Central memory CD8-positive, alpha-beta T cell (primary cell): ENCODE data around the gene RLN3.
"Not testable (repeated sequence)": the region's sequence is repeated elsewhere in the genome, so short reads cannot be mapped to it uniquely, and the experiment has no call there.

Experiments used
- ATAC-seq: fragments of 150-1000 bp; cut with Tn5 transposase; replicated peaks from 2 replicates; pipeline ENCODE4 v1.10.0; 2022; ENCODE audit warnings: mild to moderate bottlenecking, moderate FRiP score, moderate number of reproducible peaks; ENCODE audit not compliant: poor library complexity, severe bottlenecking; ENCODE audit errors: extremely low read depth
- DNase-seq, 2 donors: peaks; one replicate each; pipeline ENCODE4 v3.0.0; 2021; ENCODE audit warnings: low spot score in 2 of 2
- H3K27ac Mint-ChIP-seq: one replicate; pipeline ENCODE4 v1.8.0; 2022; ENCODE audit warnings: low read depth, mild to moderate bottlenecking, moderate library complexity, mixed read lengths
- H3K27me3 Mint-ChIP-seq: one replicate; pipeline ENCODE4 v1.8.0; 2022; ENCODE audit warnings: mixed read lengths
- H3K36me3 Mint-ChIP-seq: one replicate; pipeline ENCODE4 v1.8.0; 2022; ENCODE audit warnings: mild to moderate bottlenecking, moderate library complexity, mixed read lengths; ENCODE audit not compliant: insufficient read depth
- H3K4me1 Mint-ChIP-seq: one replicate; pipeline ENCODE4 v1.8.0; 2022; ENCODE audit warnings: mixed read lengths
- H3K4me3 Mint-ChIP-seq: one replicate; pipeline ENCODE4 v1.8.0; 2022; ENCODE audit warnings: mild to moderate bottlenecking, moderate library complexity, mixed read lengths
- H3K9me3 Mint-ChIP-seq: one replicate; pipeline ENCODE4 v1.8.0; 2022; ENCODE audit warnings: mixed read lengths

The RLN3 gene

DNA sequence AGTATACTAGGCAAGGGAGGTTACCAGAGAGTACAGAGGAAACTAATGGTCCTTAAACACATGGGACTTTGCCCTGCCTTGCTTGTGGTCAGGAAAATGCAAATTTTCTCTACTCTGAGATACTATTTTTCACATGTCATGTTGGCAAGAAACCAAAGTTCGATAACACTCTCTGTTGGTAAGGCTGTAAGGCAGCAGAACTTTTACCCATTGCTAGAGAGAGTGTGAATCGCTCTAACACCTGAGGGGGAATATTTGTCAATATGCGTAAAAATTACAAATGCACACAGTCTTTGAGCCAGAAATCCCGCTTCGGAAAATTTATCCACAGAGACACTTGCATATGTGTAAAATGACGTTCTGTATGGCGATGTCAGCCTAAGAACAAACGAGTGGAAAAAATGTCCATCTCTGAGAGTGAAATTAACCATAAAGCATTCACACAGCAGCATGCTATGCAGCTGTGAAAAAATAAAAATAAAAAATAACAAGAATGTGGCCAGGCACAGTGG, 12.4 kb upstream of the RLN3 start:
- Mint-ChIP-seq H3K9me3 (no peaks in the 10 kb centered on the region), H3K36me3 (peaks cover 3% of the 10 kb centered on the region), H3K27ac (peak overlapping the region; percentile 35), H3K27me3 (no peaks in the 10 kb centered on the region), H3K4me3 (no peak overlapping the region), H3K4me1 (peaks cover 10% of the 10 kb centered on the region)
- ATAC-seq, result peak; percentile 83
- no peak for DNase-seq

DNA sequence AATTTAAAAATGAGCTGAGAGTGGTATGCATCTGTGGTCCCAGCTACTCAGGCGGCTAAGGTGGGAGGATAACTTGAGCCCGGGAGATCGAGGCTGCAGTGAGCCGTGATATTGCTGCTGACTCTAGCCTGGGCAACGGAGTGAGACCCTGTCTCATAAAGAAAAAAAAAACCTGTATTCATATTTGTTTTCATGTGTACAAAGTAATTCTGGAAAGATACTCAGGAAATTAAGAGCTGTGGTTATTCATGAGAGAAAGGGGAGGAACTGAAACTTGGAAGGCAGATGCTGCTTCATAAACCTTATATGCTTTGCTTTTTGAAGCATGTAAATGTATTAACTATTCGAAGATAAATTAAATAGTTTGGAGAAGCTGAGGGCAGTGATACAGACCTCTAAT, 8.8 kb upstream of the RLN3 start:
- DNase-seq, result no peak
- Mint-ChIP-seq H3K4me3 (no peak overlapping the region), H3K36me3 (peaks cover 3% of the 10 kb centered on the region), H3K9me3 (no peaks in the 10 kb centered on the region), H3K4me1 (peaks cover 10% of the 10 kb centered on the region), H3K27ac (no peak overlapping the region), H3K27me3 (no peaks in the 10 kb centered on the region)
- ATAC-seq, result no peak

DNA sequence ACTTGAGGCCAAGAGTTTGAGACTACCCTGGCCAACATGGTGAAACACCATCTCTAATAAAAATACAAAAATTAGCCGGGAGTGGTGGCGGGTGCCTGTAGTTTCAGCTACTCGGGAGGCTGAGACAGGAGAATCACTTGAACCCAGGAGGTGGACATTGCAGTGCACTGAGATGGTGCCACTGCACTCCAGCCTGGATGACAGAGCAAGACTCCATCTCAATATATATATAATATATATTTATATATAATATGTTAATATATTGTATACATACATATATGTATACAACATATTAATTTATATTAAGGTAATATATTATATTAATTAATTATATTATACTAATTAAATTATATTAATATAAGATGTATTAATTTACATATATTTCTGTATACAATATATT, 8.2 kb upstream of the RLN3 start:
- H3K4me3 Mint-ChIP-seq, DNase-seq, ATAC-seq, H3K36me3 Mint-ChIP-seq, H3K9me3 Mint-ChIP-seq, H3K27ac Mint-ChIP-seq, H3K27me3 Mint-ChIP-seq: not testable (repeated sequence)
- peaks cover 10% of the 10 kb centered on the region for H3K4me1 Mint-ChIP-seq

DNA sequence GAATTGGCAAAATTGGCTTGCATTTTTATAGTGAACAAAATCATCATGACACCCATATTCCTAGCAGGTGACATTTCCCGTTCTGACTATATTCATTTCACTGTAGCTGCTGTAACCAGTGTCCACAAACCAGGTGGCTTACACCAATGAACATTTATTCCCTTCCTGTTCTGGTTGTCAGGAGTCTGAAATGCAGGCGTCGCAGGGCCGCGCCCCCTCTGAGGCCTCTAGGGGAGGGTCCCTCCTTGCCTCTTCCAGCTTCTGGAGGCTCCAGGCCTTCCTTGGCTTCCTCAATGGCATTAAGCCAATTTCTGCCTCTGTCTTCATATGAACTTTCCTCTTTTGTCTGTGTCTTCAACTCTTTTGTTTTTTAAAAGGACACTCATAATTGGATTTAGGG, 6.5 kb upstream of the RLN3 start:
- ATAC-seq, result no peak
- DNase-seq, result no peak
- Mint-ChIP-seq H3K27me3 (no peaks in the 10 kb centered on the region), H3K9me3 (no peaks in the 10 kb centered on the region), H3K36me3 (peaks cover 2% of the 10 kb centered on the region), H3K4me3 (no peak overlapping the region), H3K4me1 (peaks cover 6% of the 10 kb centered on the region), H3K27ac (no peak overlapping the region)

DNA sequence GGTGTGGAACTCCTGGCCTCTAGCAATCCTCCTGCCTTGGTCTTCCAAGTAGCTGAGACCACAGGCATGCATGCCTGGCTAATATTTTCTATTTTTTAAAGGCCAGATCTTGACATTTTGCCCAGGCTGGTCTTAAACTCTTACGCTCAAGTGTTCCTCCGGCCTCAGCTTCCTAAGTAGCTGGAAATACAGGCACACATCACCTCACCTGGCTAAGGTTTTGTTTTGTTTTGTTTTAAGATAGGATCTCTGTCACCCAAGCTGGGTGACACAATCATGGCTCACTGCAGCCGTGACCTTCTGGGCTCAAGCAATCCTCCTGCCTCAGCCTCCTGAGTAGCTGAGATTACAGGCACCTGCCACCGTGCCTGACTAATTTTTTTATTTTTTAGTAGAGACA, 5.5 kb upstream of the RLN3 start:
- no peak overlapping the region for H3K27ac Mint-ChIP-seq
- no peaks in the 10 kb centered on the region for H3K9me3 Mint-ChIP-seq
- ATAC-seq (no peak), DNase-seq (no peak)
- H3K4me3 Mint-ChIP-seq, result no peak overlapping the region
- H3K27me3 Mint-ChIP-seq, result no peaks in the 10 kb centered on the region
- no peaks in the 10 kb centered on the region for H3K36me3 Mint-ChIP-seq
- peaks cover 6% of the 10 kb centered on the region for H3K4me1 Mint-ChIP-seq

DNA sequence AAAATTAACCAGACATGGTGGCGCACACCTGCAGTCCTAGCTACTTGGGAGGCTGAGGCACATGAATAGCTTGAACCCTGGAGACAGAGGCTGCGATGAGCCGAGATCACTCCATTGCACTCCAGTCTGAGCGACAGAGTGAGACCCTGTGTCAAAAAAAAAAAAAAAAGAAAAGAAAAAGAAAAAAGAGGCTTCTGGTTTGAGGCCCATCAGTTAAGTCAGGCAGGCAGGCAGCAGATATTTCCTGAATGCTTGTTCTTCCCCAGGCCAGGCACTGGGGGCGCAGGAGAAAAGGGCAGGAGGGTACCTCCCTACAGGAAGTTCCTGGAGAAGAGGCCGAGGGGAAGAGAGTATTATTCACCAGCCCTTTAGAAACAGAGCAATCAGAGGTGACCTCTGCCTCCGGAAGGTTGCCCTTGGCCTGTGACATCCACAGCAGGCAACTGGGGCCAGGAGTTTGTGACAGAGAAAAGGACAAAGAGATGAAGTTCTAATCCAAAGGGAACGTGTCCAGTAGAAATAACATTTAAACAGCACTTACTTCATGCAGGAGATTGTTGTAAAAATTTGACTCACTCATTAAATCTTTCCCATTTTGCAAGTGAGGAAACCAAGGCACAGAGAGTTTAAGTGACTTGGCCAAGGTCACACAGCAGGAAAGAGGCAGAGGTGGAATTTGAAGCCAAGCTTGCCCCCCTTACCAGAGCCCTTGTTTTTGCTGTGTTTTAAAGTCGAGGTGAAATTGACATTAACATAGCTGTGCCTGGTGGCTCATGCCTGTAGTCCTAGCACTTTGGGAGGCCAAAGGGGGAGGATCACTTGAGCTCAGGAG, 4.3 kb upstream of the RLN3 start:
- ATAC-seq, result no peak
- Mint-ChIP-seq H3K9me3 (no peaks in the 10 kb centered on the region), H3K4me1 (peaks cover 8% of the 10 kb centered on the region), H3K36me3 (no peaks in the 10 kb centered on the region), H3K27ac (no peak overlapping the region), H3K4me3 (no peak overlapping the region), H3K27me3 (no peaks in the 10 kb centered on the region)
- DNase-seq, result no peak

DNA sequence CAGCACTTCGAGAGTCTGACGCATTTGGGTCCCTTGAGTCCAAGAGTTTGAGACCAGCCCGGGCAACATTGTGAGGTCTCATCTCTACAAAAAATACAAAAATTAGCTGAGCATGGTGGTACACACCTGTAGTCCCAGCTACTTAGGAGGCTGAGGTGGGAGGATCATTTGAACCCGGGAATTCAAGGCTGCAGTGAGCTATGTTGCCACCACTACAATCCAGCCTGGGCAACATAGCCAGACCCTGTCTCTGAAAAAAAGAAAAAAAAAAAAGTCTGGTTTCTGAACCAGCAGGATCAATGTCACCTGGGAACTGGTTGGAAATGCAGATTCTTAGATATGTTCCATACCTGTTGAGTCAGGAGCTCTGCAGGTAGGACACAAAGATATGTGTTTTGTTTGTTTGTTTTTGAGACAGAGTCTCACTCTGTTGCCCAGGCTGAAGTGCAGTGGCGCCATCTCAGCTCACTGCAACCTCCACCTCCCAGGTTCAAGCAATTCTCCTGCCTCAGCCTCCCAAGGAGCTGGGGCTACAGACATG, 1.2 kb upstream of the RLN3 start:
- not testable (repeated sequence) for H3K27me3 Mint-ChIP-seq, H3K27ac Mint-ChIP-seq, DNase-seq, H3K9me3 Mint-ChIP-seq, ATAC-seq, H3K4me3 Mint-ChIP-seq
- peaks cover 10% of the 10 kb centered on the region for H3K36me3 Mint-ChIP-seq
- peaks cover 27% of the 10 kb centered on the region for H3K4me1 Mint-ChIP-seq

DNA sequence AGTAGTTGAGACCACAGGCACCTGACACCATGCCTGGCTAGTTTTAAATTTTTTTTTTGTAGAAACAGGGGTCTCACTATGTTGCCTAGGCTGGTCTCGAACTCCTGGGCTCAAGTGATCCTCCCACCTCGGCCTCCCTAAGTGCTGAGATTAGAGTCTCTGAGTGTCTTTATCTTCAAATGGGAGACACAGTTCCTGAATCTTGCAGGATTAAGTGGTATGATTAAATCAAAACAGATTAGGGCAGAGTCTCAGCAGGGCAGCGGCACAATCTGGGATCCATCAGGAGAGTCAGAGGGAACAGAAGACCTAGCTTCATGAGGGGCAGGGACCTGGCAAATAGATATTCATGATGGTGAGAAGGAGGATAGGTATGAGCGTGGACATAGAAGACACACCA, 953 bp downstream of the RLN3 start:
- Mint-ChIP-seq H3K4me3 (no peak overlapping the region), H3K4me1 (peaks cover 42% of the 10 kb centered on the region), H3K9me3 (no peaks in the 10 kb centered on the region), H3K27me3 (no peaks in the 10 kb centered on the region), H3K27ac (peak overlapping the region; percentile 19), H3K36me3 (peaks cover 18% of the 10 kb centered on the region)
- DNase-seq (no peak), ATAC-seq (no peak)

DNA sequence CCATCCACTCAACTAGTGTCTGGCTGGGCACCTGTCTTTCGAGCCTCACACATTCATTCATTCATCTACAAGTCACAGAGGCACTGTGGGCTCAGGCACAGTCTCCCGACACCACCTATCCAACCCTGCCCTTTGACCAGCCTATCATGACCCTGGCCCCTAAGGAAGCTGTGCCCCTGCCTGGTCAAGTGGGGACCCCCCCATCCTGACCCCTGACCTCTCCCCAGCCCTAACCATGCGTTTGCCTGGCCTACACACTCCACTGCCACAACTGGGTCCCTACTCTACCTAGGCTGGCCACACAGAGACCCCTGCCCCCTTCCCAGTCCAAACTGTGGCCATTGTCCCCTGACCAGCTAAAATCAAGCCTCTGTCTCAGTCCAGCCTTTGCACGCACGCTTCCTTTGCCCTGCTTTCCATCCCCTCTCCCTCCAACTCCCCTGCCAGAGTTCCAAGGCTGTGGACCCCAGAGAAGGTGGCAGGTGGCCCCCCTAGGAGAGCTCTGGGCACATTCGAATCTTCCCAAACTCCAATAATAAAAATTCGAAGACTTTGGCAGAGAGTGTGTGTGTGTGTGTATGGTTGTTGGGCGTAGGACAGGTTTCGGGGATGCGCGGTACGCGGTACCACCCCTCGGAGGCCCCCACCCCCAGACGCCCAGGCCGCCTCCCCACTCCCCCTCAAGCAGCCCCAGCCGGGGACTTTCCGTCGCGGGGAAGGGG, 3.2 kb downstream of the RLN3 start:
- peaks cover 29% of the 10 kb centered on the region for H3K36me3 Mint-ChIP-seq
- H3K27ac Mint-ChIP-seq, result peak overlapping the region; percentile 94
- H3K27me3 Mint-ChIP-seq, result no peaks in the 10 kb centered on the region
- H3K4me1 Mint-ChIP-seq, result peaks cover 51% of the 10 kb centered on the region
- H3K4me3 Mint-ChIP-seq, result peak overlapping the region; percentile 96
- no peak for DNase-seq
- H3K9me3 Mint-ChIP-seq, result no peaks in the 10 kb centered on the region
- ATAC-seq, result no peak

DNA sequence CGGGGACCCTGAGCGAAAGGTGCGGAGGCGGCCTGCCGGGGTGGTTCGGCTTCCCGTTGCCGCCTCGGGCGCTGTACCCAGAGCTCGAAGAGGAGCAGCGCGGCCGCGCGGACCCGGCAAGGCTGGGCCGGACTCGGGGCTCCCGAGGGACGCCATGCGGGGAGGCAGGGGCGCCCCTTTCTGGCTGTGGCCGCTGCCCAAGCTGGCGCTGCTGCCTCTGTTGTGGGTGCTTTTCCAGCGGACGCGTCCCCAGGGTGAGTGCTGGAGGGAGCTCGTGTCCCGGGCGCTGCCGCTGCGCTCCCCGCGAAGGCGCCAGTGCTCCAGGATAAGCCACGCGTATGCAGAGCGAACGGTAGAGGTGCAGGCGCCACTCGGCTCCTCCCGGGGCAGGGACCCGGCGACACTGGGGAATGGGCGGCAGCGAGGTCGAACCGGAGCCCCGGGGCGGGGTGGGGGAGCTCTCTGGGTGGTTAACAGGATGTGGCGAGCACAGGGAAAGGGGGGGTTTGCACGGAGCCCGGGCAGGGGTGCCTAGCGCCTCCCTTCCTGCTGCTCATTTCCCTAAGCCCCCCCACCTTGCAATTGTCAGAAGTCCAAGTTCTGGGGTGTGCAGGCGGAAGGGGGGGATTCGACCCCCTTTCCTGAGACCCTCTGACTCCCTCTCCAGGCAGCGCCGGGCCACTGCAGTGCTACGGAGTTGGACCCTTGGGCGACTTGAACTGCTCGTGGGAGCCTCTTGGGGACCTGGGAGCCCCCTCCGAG, 4.0 kb downstream of the RLN3 start, which contains the start of gene IL27RA:
Gene IL27RA (plus strand): TSS at position 44 of the 762 bp plus-strand sequence. CDS start 111 bp downstream, at position 155.
- H3K27me3 Mint-ChIP-seq, result no peaks in the 10 kb centered on the region
- ATAC-seq, result peak; percentile 86
- peak; percentile 72 to 84 for DNase-seq
- no peaks in the 10 kb centered on the region for H3K9me3 Mint-ChIP-seq
- H3K4me3 Mint-ChIP-seq, result peak within 1 kb of the TSS; percentile 96
- H3K4me1 Mint-ChIP-seq, result peaks cover 53% of the 10 kb centered on the region
- peaks cover 37% of the 10 kb centered on the region for H3K36me3 Mint-ChIP-seq
- peak within 1 kb of the TSS; percentile 94 for H3K27ac Mint-ChIP-seq

DNA sequence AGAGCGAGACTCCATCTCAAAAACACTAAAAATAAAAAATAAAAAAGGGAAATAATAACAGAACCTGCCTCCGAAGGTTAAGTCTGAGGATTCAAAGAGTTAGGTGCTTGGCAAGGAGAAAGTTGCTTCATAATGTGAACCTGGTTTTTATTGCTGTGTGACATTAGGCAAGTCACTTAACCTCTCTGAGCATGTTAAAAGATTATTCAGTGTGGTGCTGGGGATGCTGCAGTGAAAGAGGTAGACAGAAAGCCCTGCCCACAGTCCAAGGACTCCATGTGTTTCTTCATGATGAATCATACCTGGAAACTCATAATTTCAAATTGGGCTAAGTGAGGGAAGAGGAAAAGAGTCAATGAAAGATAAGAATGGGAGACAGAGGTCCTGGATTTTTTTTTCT, 6.0 kb downstream of the RLN3 start:
- H3K27me3 Mint-ChIP-seq, result no peaks in the 10 kb centered on the region
- peak overlapping the region; percentile 19 for H3K4me3 Mint-ChIP-seq
- H3K36me3 Mint-ChIP-seq, result peaks cover 55% of the 10 kb centered on the region
- H3K9me3 Mint-ChIP-seq, result no peaks in the 10 kb centered on the region
- H3K27ac Mint-ChIP-seq, result peak overlapping the region; percentile 55
- ATAC-seq (no peak), DNase-seq (no peak)
- H3K4me1 Mint-ChIP-seq, result peaks cover 52% of the 10 kb centered on the region

DNA sequence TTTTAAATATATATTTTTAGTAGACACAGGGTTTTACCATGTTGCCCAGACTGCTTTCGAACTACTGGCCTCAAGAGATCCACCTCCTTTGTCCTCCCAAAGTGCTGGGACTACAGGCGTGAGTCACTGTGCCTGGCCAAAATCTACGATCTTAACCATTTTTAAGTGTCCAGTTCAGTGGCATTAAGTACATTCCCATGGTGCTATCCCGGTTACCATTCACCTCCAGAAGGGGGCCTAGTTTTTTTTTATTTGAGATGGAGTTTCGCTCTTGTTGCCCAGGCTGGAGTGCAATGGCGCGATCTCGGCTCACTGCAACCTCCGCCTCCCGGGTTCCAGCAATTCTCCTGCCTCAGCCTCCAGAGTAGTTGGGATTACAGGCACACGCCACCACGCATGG, 7.2 kb downstream of the RLN3 start:
- H3K27ac Mint-ChIP-seq, H3K27me3 Mint-ChIP-seq, ATAC-seq, DNase-seq, H3K4me3 Mint-ChIP-seq, H3K9me3 Mint-ChIP-seq: not testable (repeated sequence)
- Mint-ChIP-seq H3K4me1 (peaks cover 49% of the 10 kb centered on the region), H3K36me3 (peaks cover 68% of the 10 kb centered on the region)
